Cardiac muscle cell (in vitro differentiated cells and primary cell): ENCODE measurements around the gene TNPO2. TPM values are rescaled to one million over a fixed set of nuclear protein-coding genes. Genes with fewer than 3 reads are reported as not detected.

Source experiments
- DNase-seq, 2 donors: peaks; one replicate each; pipeline versions ENCODE4 v3.0.0 to v3.0.0-alpha.2; 2010 to 2017; ENCODE audit warnings: low read depth in 1 of 2, low spot score in 1 of 2
- H3K27ac ChIP-seq: fragments of 200-600 bp; sonication (generic); 2 replicates; pipeline ENCODE4 v1.5.1; 2016
- H3K27me3 ChIP-seq: fragments of 200-600 bp; sonication (generic); 2 replicates; pipeline ENCODE4 v1.6.0; 2016; ENCODE audit warnings: control low read depth
- H3K36me3 ChIP-seq: fragments of 200-600 bp; sonication (generic); 2 replicates; pipeline ENCODE4 v1.5.1; 2016; ENCODE audit warnings: control low read depth
- H3K4me1 ChIP-seq: fragments of 200-600 bp; sonication (generic); 2 replicates; pipeline ENCODE4 v1.8.1; 2017; ENCODE audit warnings: low read depth, mild to moderate bottlenecking, mixed run types
- H3K4me3 ChIP-seq: fragments of 200-600 bp; sonication (generic); 2 replicates; pipeline ENCODE4 v1.5.1; 2016; ENCODE audit warnings: mild to moderate bottlenecking
- H3K9me3 ChIP-seq: fragments of 200-600 bp; sonication (generic); 2 replicates; pipeline ENCODE4 v1.5.1; 2017; ENCODE audit warnings: low read depth, mild to moderate bottlenecking, control low read depth
- polyA plus RNA-seq: library from polyadenylated mRNA; unstranded; fragments of >200 nt; fragmentation: Nextera tagmentation; extraction: Ambion mirVana; gene quantifications from 2 replicates; pipeline ENCODE4 v1.2.1, GENCODE V29; 2016
- total RNA-seq: library from RNA; depleted of rRNA; stranded (reverse); fragments of >200 nt; gene quantifications from 2 replicates; pipeline ENCODE4 v1.2.3, GENCODE V29; 2016
- TF ChIP-seq, protein P1 (sequence below): IDR thresholded peaks from 2 replicates; pipeline ENCODE4 v1.5.1; 2012; ENCODE audit warnings: low read depth, mild to moderate bottlenecking, low read length

The TNPO2 gene
- total and polyA plus RNA-seq, 2 experiments from 2014 or later, result 20.1 to 68.6 TPM

DNA sequence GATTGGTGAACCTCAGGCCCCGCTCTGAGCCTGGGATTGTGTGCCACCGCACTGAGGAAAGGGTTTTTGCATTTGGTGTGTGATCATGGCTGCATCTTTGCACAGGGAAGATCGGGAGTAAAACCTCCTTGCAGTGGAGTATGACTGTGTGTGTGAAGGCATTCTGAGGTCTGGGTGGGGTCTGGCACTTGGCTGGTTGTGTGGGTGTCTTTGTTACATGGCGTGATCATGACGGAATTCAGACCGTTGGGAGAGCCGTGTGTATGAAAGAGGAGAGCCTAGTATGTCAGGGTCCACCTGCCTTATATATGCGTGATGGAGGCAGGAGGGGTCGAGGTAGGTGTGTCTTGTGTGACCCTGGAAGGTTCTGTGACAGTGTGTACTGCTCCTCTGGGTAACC, 27.1 kb upstream of the TNPO2 start:
- no peak overlapping the region for H3K27ac ChIP-seq
- H3K9me3 ChIP-seq, result no peaks in the 10 kb centered on the region
- no peak overlapping the region for H3K4me3 ChIP-seq
- TF ChIP-seq, protein P1, sequence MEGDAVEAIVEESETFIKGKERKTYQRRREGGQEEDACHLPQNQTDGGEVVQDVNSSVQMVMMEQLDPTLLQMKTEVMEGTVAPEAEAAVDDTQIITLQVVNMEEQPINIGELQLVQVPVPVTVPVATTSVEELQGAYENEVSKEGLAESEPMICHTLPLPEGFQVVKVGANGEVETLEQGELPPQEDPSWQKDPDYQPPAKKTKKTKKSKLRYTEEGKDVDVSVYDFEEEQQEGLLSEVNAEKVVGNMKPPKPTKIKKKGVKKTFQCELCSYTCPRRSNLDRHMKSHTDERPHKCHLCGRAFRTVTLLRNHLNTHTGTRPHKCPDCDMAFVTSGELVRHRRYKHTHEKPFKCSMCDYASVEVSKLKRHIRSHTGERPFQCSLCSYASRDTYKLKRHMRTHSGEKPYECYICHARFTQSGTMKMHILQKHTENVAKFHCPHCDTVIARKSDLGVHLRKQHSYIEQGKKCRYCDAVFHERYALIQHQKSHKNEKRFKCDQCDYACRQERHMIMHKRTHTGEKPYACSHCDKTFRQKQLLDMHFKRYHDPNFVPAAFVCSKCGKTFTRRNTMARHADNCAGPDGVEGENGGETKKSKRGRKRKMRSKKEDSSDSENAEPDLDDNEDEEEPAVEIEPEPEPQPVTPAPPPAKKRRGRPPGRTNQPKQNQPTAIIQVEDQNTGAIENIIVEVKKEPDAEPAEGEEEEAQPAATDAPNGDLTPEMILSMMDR, result no peak
- DNase-seq, result no peak
- no peaks in the 10 kb centered on the region for H3K4me1 ChIP-seq
- H3K36me3 ChIP-seq, result peaks cover 9% of the 10 kb centered on the region
- peaks cover 52% of the 10 kb centered on the region for H3K27me3 ChIP-seq

DNA sequence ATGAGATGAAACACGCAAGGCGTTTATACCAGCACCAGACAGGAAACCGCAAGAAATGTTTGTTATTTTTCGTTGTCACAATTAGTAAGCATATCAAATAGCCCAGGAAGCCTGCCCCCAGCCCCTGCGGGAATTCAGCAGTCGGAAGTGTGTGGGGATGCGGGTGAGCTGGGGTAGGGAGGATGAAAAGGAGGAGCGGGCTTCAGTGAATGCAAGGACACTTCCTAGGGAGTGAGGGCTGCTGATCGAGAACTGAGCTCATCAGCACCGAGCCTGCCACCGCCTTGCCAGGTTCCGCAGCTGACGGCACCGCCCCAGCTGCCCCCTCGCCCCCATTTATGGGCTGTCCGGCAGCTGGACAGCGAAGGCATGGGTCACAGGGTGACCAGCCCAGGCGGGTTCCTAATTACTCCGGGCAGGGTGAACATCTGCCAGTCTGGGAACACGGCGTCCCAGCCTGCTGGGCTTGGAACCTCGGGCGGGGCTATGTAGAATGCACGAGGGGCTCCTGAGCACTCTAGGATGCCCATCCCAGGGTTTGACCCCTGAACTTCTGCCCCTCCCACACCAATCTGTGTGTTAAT, 26.3 kb upstream of the TNPO2 start:
- Histone ChIP-seq H3K27me3 (peaks cover 52% of the 10 kb centered on the region), H3K36me3 (peaks cover 9% of the 10 kb centered on the region)
- DNase-seq, result peak in 1 of 2 donors; percentile 40

DNA sequence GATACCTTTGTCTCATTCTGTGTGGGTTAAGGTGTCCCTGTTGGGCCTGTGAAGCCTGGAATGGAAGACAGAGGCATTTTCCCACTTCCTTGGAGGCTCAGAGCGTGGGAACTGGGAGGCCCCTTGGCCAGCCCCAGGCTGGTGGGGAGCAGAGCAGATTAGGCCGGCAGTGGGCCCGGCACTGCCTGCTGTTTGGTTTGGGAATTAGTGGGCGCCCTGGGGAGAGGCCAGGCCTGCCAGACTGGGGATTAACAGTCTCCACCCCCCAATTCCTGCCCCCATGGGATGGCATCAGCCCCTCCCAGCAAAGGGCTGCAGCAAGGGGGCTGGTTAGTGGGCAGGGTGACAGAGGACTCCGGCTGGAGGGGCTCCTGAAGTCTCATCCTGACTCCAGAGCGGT, 24.8 kb upstream of the TNPO2 start:
- no peak overlapping the region for H3K4me3 ChIP-seq
- TF ChIP-seq, protein P1, result no peak
- DNase-seq, result no peak

More for the DNA sequence above, 26.3 kb upstream of the TNPO2 start:
- Histone ChIP-seq H3K4me1 (no peaks in the 10 kb centered on the region), H3K4me3 (no peak overlapping the region), H3K9me3 (no peaks in the 10 kb centered on the region), H3K27ac (no peak overlapping the region)
- TF ChIP-seq, protein P1, result no peak

DNA sequence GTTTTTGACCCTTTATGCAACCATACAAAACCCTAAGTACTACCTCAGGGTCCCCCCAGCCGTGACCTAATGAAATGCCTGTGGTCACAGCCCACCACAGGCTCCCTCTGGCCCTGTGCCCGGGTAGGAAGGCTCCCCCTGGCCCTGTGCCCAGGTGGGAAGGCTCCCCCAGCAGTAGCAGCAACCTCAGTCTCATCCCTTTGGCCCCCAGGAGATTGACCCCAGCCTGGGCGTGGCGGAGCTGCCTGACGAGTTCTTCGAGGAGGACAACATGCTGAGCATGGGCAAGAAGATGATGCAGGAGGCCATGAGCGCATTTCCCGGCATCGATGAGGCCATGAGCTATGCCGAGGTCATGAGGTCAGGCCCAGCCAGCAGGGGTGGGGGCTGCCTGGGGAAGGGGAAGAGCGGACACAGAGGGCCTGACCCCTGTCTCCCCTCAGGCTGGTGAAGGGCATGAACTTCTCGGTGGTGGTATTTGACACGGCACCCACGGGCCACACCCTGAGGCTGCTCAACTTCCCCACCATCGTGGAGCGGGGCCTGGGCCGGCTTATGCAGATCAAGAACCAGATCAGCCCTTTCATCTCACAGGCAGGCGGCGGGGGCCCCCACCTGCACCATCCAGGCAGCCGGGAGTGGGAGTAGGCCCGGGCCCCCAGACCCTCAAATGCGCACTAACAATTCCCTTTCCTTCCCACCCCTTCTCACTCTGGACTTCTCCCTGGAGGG, 21.6 kb upstream of the TNPO2 start:
- H3K36me3 ChIP-seq, result peaks cover 9% of the 10 kb centered on the region

More for the DNA sequence above, 24.8 kb upstream of the TNPO2 start:
- H3K4me1 ChIP-seq, result no peaks in the 10 kb centered on the region
- H3K27ac ChIP-seq, result no peak overlapping the region
- peaks cover 9% of the 10 kb centered on the region for H3K36me3 ChIP-seq
- no peaks in the 10 kb centered on the region for H3K9me3 ChIP-seq
- H3K27me3 ChIP-seq, result peaks cover 42% of the 10 kb centered on the region

DNA sequence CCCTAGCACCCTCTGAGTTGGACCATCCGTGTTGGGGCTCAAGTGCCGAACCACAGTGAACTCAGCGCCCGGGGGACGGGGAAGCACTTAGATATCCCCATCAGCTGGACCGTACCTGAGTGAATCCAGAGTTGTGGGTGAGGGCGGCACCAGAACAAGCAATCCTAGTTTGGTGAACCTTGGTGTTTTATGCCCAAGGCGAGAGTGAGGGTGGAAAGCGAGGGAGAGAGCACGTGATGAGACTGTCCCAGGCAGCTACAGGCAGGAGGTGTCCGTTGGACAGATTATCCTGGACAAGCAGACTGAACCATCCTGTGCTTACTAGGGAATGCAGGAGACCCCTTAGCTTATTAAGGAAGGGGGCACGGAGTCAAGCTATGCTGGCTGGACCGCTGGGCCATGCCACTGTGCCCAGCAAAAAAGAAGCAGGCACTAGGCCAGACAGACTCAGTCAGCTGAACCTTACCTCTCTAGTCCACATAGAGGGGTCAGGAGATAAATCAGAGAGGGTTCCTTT, 14.2 kb upstream of the TNPO2 start:
- H3K27ac ChIP-seq, result peak overlapping the region; percentile 95

More for the DNA sequence above, 21.6 kb upstream of the TNPO2 start:
- no peak overlapping the region for H3K27ac ChIP-seq
- no peaks in the 10 kb centered on the region for H3K9me3 ChIP-seq
- H3K27me3 ChIP-seq, result peaks cover 10% of the 10 kb centered on the region
- DNase-seq, result peak in 1 of 2 donors; percentile 36
- H3K4me3 ChIP-seq, result no peak overlapping the region
- H3K4me1 ChIP-seq, result no peaks in the 10 kb centered on the region
- TF ChIP-seq, protein P1, result no peak

More for the DNA sequence above, 14.2 kb upstream of the TNPO2 start:
- Histone ChIP-seq H3K36me3 (peaks cover 6% of the 10 kb centered on the region), H3K9me3 (no peaks in the 10 kb centered on the region), H3K4me3 (peak overlapping the region; percentile 76), H3K27me3 (no peaks in the 10 kb centered on the region), H3K4me1 (peaks cover 5% of the 10 kb centered on the region)
- TF ChIP-seq, protein P1, result no peak
- no peak for DNase-seq
